OCI-M2 (cell line): ENCODE measurements around the gene HEXIM2.

Experiments used
- DNase-seq: peaks from one replicate; lab custom pipeline; 2025; ENCODE audit not compliant: unreplicated experiment; lab: John Stamatoyannopoulos, UW

Gene HEXIM2

DNA sequence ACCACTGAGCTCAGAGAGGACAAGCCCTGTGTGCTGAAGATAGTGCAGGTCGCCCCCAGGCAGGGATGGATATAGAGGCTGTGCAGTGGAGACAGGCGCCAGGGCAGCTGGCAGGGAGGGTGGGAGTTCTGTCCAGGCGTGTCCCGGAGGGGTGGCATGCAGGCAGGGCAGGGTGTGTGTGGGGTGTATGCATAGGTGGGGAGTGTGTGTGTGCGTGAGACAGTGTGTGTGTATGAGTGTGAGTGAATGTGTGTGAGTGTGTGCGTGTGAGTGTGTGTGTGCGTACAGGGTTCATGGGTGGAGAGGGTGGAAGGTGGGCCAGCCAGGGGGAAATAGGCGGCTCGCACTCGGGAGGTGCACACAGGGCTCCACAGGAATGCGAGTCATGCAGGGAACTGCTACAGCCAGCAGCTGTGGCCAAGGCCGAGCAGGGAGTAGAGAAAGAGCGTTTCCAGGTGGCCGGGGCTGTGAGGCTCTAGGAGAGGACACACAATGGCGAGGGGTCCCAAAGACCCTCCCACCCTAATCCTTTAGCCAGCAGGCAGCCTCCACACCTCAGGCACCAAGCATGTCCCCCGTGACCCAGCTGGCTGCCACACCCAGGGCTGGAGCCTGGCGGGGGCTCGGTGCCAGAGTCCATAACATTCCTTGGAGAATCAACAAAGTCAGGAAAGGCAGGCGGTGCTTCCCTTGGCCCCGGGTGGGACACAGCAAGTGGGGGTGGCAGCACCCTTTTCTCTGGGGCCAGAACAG lies 34.0 kb upstream of the HEXIM2 start:
- no peak for DNase-seq

DNA sequence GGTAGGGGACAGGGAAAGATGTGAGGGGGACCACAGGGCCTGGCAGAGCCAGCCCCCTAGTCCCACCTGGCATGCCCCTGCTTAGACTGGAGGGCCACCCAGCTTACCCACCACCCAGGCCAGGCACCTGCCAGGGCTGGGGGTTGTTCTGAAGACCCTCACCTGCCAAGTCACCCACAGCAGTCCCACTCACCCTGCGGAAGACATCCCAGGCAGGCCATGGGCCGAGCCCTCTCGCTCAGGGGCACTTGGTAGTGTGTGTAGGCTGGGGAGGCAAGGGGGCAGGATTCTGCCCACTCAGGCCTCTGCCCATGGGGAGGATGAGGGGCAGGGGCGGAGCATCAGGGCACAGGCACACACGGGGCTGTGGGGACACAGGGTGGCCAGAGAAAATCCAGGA lies 33.3 kb upstream of the HEXIM2 start:
- DNase-seq: no peak

DNA sequence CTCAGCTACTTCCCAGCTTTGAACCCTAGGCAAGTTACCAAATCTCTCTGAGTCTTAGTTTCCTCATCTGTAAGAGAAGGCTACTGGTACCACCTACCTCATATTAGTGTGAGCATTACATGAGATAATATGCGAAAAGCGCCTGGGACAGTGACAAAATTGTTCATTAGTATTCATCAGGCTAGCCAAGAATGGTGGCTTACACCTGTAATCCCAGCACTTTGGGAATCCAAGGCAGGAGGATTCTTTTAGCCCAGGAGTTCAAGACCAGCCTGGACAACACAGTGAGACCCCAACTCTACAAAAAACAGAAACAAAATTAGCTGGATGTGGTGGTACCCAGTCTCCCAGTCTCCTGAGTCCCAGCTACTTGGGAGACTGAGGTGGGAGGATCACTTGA lies 32.7 kb upstream of the HEXIM2 start:
- no peak for DNase-seq

DNA sequence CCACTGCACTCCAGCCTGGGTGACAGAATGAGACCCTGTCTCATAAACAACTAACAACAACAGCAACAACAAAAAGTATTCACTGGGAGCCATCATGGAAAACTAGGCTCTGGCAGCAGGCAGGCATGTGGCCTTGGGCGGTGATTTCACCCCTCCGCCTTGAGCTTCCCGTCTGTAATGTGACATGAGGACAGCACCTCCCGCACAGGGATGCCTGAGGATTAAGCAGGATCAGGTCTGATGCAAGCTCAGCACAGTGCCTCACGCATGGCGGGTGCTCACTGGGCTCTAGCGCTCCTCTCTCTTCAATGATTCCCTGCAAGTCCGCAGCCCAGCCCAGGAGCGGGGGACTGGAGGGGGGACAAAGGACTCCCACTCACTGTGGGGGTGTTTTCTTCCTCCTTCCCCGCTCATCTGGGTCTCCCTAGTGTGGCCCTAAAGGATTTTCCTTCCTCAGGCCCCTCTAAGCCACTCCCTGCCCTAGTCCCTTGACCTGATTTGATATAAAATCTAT lies 32.2 kb upstream of the HEXIM2 start:
- DNase-seq: no peak

DNA sequence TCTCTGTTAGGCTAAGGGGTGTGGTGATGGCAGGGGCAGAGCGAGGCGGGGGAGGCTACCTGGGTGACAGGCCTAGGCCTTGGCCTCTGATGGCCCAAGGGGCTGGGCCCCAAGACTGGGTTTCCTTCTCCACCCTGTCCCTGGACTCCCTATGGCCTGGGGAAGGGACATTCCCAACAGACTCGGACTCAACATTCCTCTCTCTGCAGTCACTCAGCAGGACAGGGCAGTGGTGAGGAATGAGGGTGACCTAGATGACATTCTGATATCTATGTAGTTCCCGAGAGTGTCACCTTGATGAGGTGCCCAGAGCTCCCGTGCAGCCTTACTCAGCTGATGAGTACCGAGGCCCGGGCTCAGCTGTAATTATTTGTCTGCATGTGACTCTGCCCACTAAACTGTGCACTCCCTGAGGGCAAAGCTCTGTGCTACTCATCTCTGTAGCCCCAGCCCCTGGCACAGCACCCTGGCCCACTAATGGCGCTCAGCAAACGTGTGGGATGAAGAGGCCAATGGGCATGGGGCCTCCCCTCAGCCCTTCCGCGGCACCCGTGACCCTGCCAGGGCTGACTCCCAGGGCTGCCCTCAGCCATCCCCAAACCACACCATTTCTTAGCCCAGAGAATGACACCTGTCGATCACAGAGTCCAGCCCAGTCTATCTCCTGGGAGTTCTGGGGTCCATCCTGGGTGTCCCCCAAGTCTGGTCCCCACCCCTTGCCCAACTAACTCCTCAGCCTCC lies 31.6 kb upstream of the HEXIM2 start:
- DNase-seq: no peak

DNA sequence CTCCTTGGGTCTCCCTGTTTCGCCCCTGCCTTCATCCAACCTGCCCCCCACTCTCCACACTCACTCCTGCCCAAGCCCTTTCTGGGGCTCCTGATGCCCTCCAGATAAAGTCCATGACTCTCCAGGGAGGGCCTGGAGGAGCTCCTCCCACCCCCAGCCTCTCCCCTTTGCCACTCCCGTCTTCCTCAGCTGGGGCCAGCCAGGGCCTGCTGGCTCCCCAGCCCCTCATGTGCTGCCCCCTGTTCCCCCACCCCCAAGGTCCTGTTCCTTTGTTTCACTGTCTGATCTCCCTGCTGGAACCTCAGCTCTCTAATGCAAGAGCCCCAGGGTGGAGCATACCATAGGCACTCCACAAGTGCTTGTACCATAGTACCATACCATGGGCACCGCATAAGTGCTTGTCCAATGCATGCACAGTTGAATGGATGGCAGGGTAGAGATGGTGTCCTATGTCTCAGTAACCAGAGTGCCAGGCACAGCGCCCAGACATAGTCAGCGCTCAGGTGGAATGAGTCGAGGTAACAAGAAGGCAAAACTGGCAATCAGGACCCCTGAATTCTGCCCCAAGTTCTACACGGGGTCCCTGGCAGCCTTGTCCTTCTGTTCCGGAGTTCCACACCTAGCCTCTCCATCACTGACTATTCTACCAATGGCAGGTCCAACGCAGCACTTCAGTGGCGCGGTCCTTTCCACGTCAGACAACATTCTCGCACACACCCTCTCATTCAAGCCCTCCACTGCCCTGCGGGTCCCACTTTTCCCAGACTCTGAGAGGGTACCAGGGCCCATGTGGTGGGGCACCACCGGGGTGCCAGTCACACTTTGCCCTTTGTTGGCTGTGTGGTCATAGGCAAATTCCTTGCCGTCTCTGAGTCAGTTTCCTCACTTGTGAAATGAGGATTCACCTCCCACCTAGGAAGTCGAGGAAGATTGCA lies 30.7 kb upstream of the HEXIM2 start:
- DNase-seq: no peak

DNA sequence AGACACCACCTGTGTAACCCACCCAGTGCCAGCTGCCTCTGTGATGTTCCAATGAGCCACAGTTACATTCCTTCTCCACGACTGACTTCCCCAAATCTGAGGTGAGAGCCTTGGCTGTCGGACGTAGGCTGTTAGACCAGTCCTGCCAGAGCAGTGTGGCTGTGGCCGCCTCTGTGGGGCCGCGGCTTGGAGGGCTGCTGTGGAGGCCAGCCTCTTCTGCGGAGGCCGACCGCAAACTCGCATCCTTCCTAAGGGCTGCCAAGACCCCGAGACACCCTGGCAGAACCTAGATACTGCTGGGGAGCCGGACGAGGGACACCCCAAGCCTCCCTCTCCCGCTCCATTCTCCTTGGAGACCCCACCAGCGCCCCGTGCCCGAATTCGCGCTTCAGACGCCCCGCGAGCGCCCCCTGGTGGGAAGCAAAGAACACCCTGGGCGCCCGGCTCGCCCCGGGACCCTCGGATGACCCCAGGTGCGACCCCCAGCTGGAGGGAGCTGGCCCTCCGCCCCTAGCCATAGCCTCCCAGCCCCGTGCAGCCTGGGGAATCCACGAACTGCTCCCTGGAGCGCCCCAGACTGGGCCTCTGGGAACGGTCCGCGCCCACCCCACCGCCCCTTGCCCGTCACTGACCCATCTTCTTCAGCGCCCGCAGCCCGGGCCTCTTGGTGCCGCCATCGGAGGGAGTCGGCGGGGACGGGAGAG lies 29.9 kb upstream of the HEXIM2 start:
- DNase-seq: no peak

DNA sequence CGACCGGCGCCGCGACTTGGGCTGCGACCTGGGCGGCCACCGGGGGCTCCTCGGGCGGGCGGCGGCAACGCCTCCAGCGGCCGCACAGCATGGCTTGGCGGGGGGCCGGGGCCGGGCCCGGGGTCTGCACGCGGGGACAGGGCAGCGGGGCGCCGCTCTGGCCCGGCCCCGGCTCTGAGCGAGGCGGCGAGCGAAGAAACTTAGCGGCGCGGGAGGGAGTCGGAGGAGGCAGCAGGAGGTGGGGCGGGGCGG lies 29.4 kb upstream of the HEXIM2 start, which contains the start of gene PLCD3:
Gene PLCD3 (minus strand): TSS at position 196 of the 252 bp plus-strand sequence. CDS start 105 bp downstream, at position 91.
- DNase-seq: no peak

DNA sequence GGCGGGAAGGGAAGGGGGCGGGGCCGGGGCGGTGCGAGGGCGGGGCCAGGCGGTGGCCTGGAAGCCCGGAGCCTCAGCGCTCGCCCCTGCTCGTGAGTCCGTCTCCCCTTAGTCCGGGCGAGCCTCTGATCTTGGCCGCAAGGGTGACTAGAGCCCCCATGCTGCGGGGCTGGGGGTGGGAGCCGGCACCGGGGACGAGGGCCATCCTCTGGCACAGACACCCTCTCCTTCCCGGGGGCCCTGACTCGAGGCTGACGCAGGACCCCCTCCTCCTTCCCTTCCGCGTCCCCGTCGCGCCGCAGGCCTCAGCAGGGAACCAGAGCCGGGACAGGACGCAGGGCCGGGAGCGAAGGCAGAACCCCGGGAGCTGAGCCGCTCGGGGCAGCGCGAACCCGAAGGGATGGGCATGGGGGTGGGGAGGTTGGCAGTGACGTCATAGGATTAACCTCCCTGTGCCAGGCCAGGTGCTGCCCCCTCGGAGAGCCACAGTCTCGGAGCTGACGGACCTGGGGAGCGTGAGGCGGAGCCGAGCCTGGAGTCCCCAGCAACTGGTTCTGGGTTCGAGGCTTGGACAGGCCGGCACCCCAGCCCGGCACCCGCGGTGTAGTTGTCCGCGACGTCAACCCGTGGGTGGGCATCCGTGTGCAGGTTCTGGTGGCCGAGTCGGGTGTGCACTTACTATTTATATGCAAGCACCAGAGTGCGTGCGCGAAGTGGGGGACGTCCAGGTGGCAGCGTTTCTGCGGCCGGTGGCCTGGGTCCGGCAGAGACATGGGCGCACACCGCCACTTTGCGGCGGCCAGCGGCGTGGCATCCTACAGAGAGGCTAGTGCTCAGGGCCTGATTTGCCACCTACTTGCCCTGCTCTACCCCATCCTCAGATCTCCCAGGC lies 28.9 kb upstream of the HEXIM2 start:
- DNase-seq: no peak

DNA sequence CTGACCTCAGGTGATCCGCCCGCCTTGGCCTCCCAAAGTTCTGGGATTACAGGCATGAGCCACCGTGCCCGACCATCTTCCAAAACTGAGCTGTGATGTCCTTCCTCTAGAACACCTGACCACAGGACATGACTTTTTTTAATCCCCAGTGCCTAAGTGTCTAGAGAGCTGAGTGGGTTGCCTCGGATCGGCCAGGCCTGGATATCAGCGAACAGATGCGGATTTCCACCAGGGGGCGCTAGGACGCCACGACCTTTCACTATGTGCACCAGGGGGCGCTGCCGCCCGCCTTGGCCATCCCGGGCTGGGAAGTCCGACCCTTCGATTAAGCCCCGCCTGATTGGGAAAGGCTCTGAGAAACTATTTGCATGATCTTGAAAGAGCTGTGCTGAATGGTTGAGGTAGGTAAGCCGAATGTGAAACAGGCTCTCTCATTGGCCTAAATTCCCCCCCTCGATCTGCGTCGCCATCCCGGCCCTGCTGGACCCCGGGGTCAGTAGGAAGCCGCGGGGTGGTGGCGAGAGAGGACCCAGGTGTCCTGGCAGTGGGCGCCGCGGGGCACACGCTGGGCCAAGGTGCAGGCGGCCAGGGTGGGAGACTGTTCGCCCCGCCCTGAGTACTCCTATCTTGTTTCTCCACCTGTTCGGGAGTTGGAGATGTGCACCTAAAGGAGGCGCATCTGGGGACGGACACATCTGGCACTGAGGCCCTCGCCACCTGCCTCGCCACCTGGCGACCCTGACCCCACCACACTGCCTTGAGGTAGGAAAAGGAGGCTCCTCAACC lies 26.3 kb upstream of the HEXIM2 start, which contains the start of gene ACBD4:
Gene ACBD4 (plus strand): TSS at position 496 of the 786 bp plus-strand sequence. CDS start 458 bp downstream, outside the sequence.
- DNase-seq: no peak

DNA sequence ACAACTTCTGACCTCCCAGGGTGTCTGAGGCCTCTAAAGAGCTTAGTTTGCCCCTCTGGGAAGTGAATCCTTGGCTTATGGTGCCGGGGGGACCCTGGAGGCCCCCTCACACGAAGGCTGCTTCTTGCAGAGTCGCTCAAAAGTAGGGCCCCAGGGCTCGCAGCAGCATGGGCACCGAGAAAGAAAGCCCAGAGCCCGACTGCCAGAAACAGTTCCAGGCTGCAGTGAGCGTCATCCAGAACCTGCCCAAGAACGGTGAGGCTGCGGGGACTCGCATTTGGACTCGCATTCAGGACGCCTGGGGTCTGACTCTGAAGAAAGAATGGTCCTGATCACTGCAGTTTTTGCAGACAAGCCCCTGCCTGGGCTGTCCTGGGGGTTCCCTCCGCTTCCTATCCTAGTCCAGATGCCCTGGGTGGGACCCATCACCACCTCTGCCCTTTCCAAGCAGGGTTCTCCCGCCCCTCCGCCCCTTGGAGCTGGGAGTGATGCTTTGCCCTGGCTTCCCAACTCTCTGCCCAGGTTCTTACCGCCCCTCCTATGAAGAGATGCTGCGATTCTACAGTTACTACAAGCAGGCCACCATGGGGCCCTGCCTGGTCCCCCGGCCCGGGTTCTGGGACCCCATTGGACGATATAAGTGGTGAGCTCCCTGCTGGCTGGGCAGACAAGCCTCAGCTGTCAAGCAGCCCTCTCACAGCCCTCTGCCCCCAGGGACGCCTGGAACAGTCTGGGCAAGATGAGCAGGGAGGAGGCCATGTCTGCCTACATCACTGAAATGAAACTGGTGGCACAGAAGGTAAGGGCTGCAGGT lies 25.5 kb upstream of the HEXIM2 start:
- DNase-seq: no peak

DNA sequence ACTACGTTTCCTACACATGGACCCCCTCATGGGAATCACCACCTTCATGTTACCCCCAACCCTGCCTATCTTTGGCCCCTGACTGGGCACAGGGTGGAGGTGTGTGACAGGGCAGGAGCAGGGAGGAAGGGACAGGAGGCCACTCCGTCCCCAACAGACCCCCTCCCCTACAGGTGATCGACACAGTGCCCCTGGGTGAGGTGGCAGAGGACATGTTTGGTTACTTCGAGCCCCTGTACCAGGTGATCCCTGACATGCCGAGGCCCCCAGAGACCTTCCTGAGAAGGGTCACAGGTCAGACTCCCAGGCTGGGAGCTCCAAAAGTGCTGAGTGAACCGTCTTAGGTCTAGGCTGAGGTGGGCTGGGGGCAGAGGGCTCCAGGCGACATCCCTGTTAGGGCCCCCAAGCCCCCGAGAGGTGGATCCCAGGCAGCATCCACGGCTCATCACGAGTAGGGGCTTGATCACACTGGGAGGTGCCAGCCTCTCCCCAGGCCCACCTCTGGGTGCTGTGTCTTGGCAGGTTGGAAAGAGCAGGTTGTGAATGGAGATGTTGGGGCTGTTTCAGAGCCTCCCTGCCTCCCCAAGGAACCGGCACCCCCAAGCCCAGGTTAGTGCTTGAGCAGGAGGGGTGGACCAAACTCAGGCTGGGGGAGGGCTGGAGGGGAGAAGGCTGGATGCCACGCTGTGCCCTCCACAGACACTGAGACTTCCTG lies 24.7 kb upstream of the HEXIM2 start:
- DNase-seq: no peak

DNA sequence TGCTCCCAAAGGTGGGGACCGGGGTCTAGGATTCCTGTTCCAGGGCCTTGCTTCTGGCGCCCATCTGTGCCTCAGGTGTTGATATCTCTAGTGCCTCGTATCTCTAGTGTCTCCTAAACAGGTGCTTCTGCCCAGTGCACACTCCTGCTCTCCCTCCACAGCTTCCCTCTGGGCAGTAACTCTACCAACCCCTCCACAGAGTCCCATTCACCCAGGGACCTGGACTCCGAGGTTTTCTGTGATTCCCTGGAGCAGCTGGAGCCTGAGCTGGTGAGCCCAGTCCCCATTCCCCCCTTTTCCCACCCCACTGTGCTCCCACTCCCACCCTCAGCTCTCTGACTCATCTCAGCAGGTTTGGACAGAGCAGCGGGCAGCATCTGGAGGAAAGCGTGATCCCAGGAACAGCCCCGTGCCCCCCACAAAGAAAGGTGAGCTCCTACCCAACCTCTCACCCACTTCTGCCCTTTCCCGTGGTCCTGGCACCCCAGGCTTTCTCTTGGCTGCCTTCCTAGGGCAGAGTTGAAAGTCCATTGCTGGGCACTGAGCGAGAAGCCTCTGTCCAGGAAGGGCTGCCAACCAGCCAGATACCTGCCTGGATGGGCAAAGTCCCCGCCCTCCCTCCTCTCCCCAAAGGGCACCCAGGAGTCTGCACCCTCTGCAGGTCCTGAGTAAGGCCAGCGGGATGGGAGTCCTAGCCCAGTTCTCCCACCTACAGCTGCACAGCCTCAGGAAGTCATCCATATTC lies 23.9 kb upstream of the HEXIM2 start:
- DNase-seq: no peak

DNA sequence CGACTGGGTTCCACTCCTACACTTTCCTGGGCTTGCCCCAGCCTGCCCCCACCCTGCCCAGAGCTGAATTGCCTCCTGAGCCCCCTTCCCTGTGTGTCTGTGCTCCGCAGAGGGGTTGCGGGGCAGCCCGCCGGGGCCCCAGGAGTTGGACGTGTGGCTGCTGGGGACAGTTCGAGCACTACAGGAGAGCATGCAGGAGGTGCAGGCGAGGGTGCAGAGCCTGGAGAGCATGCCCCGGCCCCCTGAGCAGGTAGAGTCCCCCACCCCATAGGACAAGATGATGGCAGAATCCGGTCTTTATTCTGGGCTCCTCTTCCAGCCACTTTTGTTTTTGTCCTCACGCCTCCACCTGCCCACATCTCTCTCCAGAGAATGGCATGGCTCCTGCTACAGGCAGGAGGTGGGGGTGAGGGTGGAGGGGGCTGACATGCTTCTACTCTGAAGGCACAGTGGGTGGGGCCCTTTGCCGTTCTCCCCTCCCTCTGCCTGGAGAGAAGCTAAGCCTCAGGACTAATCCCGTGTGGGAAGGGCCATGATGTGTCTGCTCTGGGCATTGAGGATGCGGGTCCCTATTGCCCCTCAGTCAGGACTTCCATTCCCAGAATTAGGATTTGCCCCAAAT lies 22.7 kb upstream of the HEXIM2 start:
- no peak for DNase-seq

DNA sequence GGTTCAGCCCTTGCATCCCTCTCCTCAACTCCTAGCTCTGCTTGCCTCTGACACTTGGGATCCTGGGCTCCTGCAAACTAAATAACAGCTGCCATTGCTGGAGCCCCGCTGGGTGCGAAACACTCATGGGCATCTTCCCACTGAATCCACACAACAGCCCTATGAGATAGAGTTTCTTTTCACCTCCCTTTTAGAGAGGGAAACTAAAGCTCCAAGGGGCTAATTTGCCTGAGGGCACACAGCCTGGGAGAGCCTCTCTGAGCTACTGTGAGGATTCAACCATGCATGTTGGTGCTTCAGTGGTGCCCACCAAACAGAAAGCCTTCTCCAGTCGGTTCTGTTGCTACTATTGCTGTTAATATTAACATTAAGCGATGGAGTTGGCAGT lies 22.1 kb upstream of the HEXIM2 start:
- no peak for DNase-seq

DNA sequence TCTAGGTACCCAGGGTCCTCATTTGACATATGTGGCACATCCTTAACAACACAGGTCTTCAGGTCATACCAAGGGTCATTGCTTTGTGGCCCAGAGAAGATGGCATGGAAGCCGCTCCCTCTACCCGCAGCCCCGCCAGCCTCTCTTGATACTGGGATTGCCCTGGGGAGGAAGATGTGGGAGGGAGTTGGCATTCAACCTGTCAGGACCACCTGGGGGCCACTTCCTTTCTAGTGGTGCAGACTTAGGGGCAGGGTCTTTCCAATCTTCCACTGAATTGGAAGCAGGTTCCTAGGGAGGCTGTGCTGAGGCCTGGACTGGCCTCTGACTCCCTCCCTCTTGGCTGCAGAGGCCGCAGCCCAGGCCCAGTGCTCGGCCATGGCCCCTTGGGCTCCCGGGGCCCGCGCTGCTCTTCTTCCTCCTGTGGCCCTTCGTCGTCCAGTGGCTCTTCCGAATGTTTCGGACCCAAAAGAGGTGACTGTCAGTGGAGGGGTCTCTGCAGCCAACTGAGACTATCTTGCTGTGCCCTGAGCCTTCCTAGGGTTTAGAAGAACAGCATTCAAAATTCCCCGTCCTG lies 18.5 kb upstream of the HEXIM2 start:
- no peak for DNase-seq
